ENCODE results near the gene C3orf52.

The C3orf52 gene

GRCh38 chr3:112047264-112047663, 38.9 kb upstream of the C3orf52 start:
- no peak overlapping the region for H2AFZ ChIP-seq (ENCODE audit: low read depth, low read length)
- no peak for ATAC-seq (ENCODE audit: insufficient read depth, low read depth)
- H3K27me3 ChIP-seq (ENCODE audit: insufficient read depth, low read length, poor library complexity), result peaks cover 4% of the 10 kb centered on the region
- H3K79me2 ChIP-seq (ENCODE audit: insufficient read depth, low read length), result no peaks in the 10 kb centered on the region
- H3K9ac ChIP-seq (ENCODE audit: low read depth, low read length), result no peak overlapping the region
- H3K36me3 ChIP-seq (ENCODE audit: insufficient read depth, low read length), result no peaks in the 10 kb centered on the region
- TF ChIP-seq EZH2 (IDR thresholded peaks at IDR 0.05; ENCODE audit: borderline replicate concordance, low read depth, low read length, severe bottlenecking) (no peak), CTCF (IDR thresholded peaks at IDR 0.05; ENCODE audit: borderline replicate concordance, extremely low read depth, low read length, poor library complexity, severe bottlenecking) (no peak)
- H4K20me1 ChIP-seq (ENCODE audit: insufficient read depth, low read length), result no peaks in the 10 kb centered on the region
- peaks cover 12% of the 10 kb centered on the region for H3K4me1 ChIP-seq (ENCODE audit: insufficient read depth, low read length)
- no peaks in the 10 kb centered on the region for H3K9me3 ChIP-seq (ENCODE audit: insufficient read depth, low read length, severe bottlenecking)
- H3K27ac ChIP-seq (ENCODE audit: low read length), result no peak overlapping the region
- H3K4me2 ChIP-seq (ENCODE audit: insufficient read depth, low read length), result no peak overlapping the region
- H3K4me3 ChIP-seq (ENCODE audit: low read depth in 1 of 2, low read length in 2 of 2), result no peak overlapping the region
- DNase-seq, result no peak

DNA sequence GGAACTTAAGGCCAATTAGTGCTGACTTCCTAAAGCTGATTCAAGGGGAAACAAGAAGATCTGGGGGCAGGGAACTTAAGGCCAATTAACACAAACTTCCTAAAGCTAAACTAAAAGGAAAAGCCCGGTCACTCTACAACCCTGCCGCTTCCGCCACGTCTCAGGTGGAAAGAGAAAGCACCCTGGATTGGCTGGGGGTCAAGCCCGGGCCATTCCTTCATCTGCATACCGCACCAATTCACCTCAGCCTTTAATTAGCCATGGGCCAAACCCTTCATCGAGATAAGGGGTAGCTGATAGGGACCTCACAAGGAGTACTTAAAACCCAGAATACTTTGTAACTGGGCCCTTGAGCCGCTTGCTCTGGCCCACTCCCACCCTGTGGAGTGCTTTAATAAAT, 37.3 kb upstream of the C3orf52 start:
- TF ChIP-seq CTCF (IDR thresholded peaks at IDR 0.05; ENCODE audit: borderline replicate concordance, extremely low read depth, low read length, poor library complexity, severe bottlenecking), result no peak
- no peak for TF ChIP-seq EZH2 (IDR thresholded peaks at IDR 0.05; ENCODE audit: borderline replicate concordance, low read depth, low read length, severe bottlenecking)
- Histone ChIP-seq H3K36me3 (ENCODE audit: insufficient read depth, low read length) (no peaks in the 10 kb centered on the region), H2AFZ (ENCODE audit: low read depth, low read length) (no peak overlapping the region), H3K79me2 (ENCODE audit: insufficient read depth, low read length) (no peaks in the 10 kb centered on the region), H3K4me2 (ENCODE audit: insufficient read depth, low read length) (no peak overlapping the region), H3K4me1 (ENCODE audit: insufficient read depth, low read length) (peaks cover 3% of the 10 kb centered on the region; the same call in 1 of the 2 replicates), H3K4me3 (ENCODE audit: low read depth in 1 of 2, low read length in 2 of 2) (no peak overlapping the region), H3K27me3 (ENCODE audit: insufficient read depth, low read length, poor library complexity) (peaks cover 12% of the 10 kb centered on the region), H4K20me1 (ENCODE audit: insufficient read depth, low read length) (no peaks in the 10 kb centered on the region), H3K9me3 (ENCODE audit: insufficient read depth, low read length, severe bottlenecking) (no peaks in the 10 kb centered on the region), H3K9ac (ENCODE audit: low read depth, low read length) (no peak overlapping the region), H3K27ac (ENCODE audit: low read length) (no peak overlapping the region)
- no peak for ATAC-seq (ENCODE audit: insufficient read depth, low read depth)
- no peak for DNase-seq

GRCh38 chr3:112053229-112053628, 33.0 kb upstream of the C3orf52 start:
- Histone ChIP-seq H3K79me2 (ENCODE audit: insufficient read depth, low read length) (no peaks in the 10 kb centered on the region), H3K9me3 (ENCODE audit: insufficient read depth, low read length, severe bottlenecking) (no peaks in the 10 kb centered on the region), H3K27me3 (ENCODE audit: insufficient read depth, low read length, poor library complexity) (peaks cover 12% of the 10 kb centered on the region), H3K27ac (ENCODE audit: low read length) (no peak overlapping the region), H4K20me1 (ENCODE audit: insufficient read depth, low read length) (no peaks in the 10 kb centered on the region), H3K4me3 (ENCODE audit: low read depth in 1 of 2, low read length in 2 of 2) (no peak overlapping the region), H3K36me3 (ENCODE audit: insufficient read depth, low read length) (no peaks in the 10 kb centered on the region), H3K9ac (ENCODE audit: low read depth, low read length) (no peak overlapping the region), H3K4me2 (ENCODE audit: insufficient read depth, low read length) (no peak overlapping the region), H3K4me1 (ENCODE audit: insufficient read depth, low read length) (no peaks in the 10 kb centered on the region), H2AFZ (ENCODE audit: low read depth, low read length) (no peak overlapping the region)
- DNase-seq (no peak), ATAC-seq (ENCODE audit: insufficient read depth, low read depth) (no peak)
- TF ChIP-seq EZH2 (IDR thresholded peaks at IDR 0.05; ENCODE audit: borderline replicate concordance, low read depth, low read length, severe bottlenecking) (no peak), CTCF (IDR thresholded peaks at IDR 0.05; ENCODE audit: borderline replicate concordance, extremely low read depth, low read length, poor library complexity, severe bottlenecking) (no peak)

- Histone ChIP-seq H3K27me3 (ENCODE audit: insufficient read depth, low read length, poor library complexity) (peaks cover 8% of the 10 kb centered on the region), H3K9ac (ENCODE audit: low read depth, low read length) (no peak overlapping the region), H2AFZ (ENCODE audit: low read depth, low read length) (no peak overlapping the region), H3K4me2 (ENCODE audit: insufficient read depth, low read length) (no peak overlapping the region), H3K36me3 (ENCODE audit: insufficient read depth, low read length) (no peaks in the 10 kb centered on the region), H4K20me1 (ENCODE audit: insufficient read depth, low read length) (no peaks in the 10 kb centered on the region), H3K9me3 (ENCODE audit: insufficient read depth, low read length, severe bottlenecking) (no peaks in the 10 kb centered on the region), H3K4me3 (ENCODE audit: low read depth in 1 of 2, low read length in 2 of 2) (no peak overlapping the region), H3K79me2 (ENCODE audit: insufficient read depth, low read length) (no peaks in the 10 kb centered on the region), H3K27ac (ENCODE audit: low read length) (no peak overlapping the region), H3K4me1 (ENCODE audit: insufficient read depth, low read length) (no peaks in the 10 kb centered on the region)
- ATAC-seq (ENCODE audit: insufficient read depth, low read depth) (no peak), DNase-seq (no peak)
- TF ChIP-seq CTCF (IDR thresholded peaks at IDR 0.05; ENCODE audit: borderline replicate concordance, extremely low read depth, low read length, poor library complexity, severe bottlenecking), result no peak
- no peak for TF ChIP-seq EZH2 (IDR thresholded peaks at IDR 0.05; ENCODE audit: borderline replicate concordance, low read depth, low read length, severe bottlenecking)
These were observed 29.7 kb upstream of the C3orf52 start for GRCh38 chr3:112056451-112056929.
